ENCODE measurements around the gene HOXB2.

DNA sequence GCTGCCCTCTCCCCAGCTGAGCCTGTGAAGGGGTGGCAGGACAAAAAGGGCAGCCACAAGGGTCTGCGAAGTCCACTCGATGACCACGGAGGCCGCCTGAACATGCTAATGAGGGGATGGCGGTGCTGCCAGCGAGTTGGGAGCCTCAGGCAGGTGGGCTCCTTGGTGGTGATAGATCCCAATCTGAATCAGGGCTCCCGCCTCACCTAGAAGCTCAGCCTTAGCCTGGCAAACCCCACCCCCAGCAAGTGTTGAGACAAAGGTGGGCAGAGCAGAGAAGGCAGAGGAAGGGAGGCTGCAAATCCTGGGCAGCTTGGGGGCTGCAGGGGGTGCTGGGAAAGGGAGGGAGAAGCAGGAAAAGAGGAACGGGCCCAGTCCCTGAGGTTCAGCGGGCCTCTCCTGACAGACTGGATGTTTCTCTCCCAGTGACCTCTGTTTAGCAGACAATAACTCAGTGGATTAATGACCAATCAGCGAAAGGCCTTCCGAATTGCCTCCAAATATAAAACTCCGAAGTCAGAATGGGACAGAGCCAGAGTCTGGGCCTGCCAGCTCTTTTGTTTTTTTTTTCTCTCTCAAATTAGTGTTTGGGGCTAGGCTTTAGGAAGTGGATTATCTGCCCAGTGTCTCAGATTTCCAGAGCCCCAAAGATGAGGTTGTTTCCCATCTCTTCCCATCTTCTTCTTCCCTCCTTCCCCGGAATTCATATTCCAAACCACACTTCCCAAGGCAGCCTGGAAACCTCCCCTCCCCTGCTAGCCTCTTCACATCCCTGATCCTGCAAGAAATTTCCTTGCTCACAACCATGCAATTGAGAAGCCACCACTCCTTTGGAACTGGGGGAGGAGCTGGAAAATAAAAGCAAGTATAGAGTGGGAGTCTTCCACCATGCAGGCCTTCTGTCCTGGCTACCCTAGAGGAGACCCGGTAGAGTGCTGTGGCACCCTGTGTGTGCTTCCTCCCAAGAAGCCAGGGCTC, 15.2 kb upstream of the HOXB2 start:
- TF ChIP-seq, protein P1, sequence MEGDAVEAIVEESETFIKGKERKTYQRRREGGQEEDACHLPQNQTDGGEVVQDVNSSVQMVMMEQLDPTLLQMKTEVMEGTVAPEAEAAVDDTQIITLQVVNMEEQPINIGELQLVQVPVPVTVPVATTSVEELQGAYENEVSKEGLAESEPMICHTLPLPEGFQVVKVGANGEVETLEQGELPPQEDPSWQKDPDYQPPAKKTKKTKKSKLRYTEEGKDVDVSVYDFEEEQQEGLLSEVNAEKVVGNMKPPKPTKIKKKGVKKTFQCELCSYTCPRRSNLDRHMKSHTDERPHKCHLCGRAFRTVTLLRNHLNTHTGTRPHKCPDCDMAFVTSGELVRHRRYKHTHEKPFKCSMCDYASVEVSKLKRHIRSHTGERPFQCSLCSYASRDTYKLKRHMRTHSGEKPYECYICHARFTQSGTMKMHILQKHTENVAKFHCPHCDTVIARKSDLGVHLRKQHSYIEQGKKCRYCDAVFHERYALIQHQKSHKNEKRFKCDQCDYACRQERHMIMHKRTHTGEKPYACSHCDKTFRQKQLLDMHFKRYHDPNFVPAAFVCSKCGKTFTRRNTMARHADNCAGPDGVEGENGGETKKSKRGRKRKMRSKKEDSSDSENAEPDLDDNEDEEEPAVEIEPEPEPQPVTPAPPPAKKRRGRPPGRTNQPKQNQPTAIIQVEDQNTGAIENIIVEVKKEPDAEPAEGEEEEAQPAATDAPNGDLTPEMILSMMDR (IDR thresholded peaks at IDR 0.05): no peak
- no peak for TF ChIP-seq EZH2 (IDR thresholded peaks at IDR 0.05; ENCODE audit: borderline replicate concordance, insufficient read depth, low read depth, low read length, poor library complexity, severe bottlenecking)
